ENCODE measurements around the gene RER1. TPM values are rescaled to one million over a fixed set of nuclear protein-coding genes. Genes with fewer than 3 reads are reported as not detected.

Gene RER1, protein sequence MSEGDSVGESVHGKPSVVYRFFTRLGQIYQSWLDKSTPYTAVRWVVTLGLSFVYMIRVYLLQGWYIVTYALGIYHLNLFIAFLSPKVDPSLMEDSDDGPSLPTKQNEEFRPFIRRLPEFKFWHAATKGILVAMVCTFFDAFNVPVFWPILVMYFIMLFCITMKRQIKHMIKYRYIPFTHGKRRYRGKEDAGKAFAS
- total RNA-seq: 67.3 and 113 TPM in 2 replicates

DNA sequence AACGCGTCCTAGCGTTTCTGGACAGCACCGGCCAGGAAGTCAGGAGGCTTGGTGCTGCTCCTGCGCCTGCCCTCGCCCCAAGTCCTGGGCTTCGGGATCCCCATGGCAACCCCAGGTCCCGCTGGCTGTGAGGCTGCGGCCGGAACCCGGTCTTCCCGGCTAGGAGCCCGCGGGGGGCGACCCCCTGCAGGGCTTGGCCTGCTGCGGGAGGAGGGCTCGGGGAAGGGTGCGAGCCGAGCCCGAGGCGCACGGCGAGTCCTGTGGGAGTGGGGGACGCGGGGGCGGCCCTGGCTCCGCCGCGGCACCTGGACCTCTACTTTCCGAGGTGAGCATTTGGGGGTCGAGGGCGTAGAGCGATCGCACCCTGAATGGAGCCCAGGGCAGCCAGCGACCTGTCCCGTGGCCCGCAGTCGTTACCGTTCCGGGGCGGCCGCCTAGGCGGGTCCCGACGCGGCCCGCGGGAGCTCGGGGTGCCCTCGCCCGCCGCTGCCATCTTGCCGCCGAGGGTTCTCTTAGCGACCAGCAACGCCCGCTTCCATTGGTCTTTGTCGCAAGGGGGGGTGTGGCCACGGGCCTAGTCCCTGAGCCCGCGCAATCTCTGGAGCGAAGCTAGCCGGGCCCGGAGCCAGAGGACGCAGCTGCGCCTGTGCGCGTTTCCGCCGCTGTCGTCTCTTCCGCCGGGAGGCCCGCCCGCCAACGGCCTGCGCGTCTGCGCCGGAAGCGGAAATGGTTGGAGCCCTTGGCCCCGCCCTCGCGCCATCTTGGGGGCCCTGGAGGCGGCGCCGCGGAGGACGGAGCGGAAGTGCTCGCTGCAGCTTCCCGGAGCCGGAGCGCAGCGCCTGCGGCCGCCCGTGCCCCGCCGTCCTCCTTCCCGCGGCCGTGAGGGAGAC is at the start of gene RER1, which contains the start of gene MORN1:
RER1 (plus strand) TSS at position 801 of the 890 bp plus-strand sequence. CDS start 3,950 bp downstream, outside the sequence.
MORN1 (minus strand) TSS at position 514 of the 890 bp plus-strand sequence; CDS start at position 493, 21 bp downstream.

DNA sequence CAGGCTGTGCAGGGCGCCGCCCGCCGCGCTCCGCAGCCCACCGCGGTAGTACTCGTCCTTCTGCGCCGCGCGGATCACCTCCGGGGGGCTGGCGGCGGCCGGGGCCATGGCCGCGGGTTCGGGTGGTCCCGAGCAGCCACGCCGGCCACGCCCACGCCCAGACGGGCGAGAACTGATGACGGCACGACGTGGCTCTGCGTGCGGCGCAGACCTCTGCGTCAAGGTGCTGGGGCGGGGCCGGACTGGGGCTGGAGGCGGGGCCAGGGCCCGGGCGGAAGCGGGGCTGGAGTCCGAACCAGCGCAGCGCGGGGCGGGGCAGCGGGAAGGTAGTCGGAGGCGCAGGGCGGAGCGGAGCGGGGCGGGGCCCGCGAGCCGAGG is 20.7 kb downstream of the RER1 start, which contains the start of gene PEX10:
PEX10 (minus strand) TSS at position 170 of the 378 bp plus-strand sequence; CDS start at position 108, 62 bp downstream.

Other genes with a start within 250 kb of the RER1 start
- 28.5 and 63.9 TPM in 2 replicates for gene FAAP20, start 197.1 kb upstream of the RER1 start, total RNA-seq
- gene SKI, start 163.5 kb upstream of the RER1 start, total RNA-seq: 33.5 and 43.4 TPM in 2 replicates
- 2.6 and 4.8 TPM in 2 replicates for gene MORN1, start 287 bp upstream of the RER1 start, total RNA-seq
- gene PEX10, start 20.7 kb downstream of the RER1 start, total RNA-seq: 28.2 and 35.2 TPM in 2 replicates
- gene PLCH2, start 84.4 kb downstream of the RER1 start, total RNA-seq: under 0.01 TPM in 1 of 2 replicates, not detected in the other
- gene PANK4, start 134.8 kb downstream of the RER1 start, total RNA-seq: 12.9 and 15.1 TPM in 2 replicates
- gene HES5, start 138.4 kb downstream of the RER1 start, total RNA-seq: not detected in 2 replicates
- 7.3 and 9.6 TPM in 2 replicates for gene TNFRSF14, start 164.5 kb downstream of the RER1 start, total RNA-seq
- 10.6 and 13.7 TPM in 2 replicates for gene PRXL2B, start 194.9 kb downstream of the RER1 start, total RNA-seq
- gene MMEL1, start 241.2 kb downstream of the RER1 start, total RNA-seq: not detected in 2 replicates